ENCODE measurements around the gene EGLN3.
"Not testable (repeated sequence)": the region's sequence is repeated elsewhere in the genome, so short reads cannot be mapped to it uniquely, and the experiment has no call there.

The EGLN3 gene

DNA sequence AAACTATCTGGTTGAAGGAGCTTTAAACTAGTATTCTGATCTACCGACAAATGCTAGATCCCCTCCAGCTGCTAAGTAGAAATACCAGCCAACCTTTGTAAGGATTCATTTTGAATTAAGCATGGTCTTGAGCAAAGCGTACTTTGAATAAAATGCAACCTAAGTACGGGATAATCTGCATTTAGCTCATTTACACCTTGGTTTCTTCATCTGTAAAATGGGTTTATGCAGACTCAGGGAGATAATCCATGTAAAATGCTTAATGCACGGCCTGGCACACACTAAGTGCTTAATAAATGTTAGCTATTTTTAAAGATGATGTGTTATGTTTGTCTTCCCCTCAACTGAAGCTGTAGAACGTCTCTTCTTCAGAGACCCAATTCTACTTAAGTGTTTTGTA lies 15.9 kb downstream of the EGLN3 start:
- no peak for DNase-seq

DNA sequence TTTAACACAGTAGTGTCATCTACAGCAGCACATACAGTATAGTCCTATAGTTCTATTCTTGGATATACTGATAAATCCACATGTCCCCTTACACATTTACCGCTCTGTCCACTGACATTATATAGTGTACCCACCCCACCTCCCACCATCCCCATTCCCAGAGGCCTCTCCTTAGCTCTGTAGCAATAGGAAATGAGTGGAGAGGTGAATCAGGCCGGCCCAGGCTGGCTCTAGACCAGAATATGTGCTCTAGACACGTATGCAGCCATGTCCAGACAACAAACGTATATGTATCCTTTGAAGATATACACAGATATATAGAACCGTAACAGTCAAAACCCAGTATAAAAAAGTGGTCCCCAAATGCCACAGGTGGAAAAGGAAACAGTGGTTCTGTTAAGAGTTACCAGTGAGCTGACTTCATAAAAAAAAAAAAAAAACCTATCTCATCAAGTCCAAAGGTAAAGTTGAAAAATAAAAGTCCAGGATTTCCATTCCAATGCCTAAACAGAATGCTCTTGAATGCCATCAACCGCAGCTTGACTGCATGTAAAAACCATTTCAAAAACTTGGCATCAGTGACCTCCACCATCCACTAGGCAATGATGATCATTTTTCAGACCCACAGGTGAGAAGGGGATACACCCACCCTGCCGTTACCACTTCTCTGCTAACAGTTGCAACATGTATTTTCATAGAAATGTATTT lies 16.7 kb downstream of the EGLN3 start:
- DNase-seq: no peak

DNA sequence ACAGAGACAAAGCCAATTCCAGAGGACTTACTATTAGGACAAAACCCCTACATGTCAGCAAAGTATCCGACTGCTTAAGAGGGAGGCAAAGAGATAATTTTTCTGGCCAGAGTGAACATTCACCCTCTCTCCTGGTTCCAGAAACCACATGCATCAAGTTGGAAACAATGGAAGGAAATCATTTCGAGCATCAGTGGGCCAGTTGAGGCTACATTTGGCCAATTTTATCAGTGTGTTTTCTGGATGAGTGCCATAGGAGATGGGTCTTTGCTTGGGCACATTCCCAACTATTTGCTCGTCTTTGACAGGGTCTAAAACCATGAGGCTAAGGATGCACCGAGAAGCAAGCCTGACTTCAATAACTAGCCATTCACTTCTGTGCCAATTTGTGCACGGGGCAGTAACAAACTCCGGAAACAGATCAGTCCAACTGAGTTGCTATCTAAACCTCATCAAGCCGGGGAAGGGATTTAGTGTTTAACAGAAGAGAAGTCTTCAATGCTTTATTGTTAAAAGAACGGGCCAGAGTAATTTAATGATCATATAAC lies 17.4 kb downstream of the EGLN3 start:
- DNase-seq: no peak

DNA sequence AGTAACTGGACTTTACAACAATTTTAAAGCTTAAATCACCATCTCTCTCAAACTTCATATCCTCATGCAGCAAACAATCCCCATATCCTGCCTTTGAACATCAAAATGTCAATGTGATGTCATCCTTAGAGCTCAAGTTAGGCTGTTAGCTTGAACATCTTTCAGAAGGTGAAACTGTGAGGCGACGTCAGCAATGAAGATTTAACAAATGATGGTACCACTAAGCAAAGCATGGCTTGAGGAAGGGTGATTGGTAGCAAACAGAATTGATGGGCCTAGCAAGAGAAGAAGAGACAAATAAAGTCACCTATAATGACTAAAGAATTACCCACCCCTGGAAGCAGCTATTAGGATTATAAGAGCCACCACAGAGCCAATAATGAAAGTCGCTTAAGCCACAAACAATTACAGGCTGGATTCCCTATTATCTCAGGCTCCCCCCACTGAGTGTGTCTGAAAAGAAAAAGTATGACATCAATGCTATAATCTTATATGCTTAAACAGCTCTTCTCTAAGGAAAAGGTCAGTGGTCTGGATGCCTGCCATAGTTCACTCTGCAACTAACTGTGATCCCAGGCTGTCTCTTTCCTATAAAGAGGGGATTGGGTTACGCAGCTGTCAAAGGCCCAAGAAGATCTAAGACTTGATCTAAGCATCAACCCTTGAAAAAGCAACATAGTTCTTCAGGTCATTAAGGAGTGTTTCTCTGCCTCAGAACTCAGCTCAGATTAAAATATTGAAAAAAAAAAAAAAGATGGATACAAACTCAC lies 18.1 kb downstream of the EGLN3 start:
- DNase-seq: no peak

DNA sequence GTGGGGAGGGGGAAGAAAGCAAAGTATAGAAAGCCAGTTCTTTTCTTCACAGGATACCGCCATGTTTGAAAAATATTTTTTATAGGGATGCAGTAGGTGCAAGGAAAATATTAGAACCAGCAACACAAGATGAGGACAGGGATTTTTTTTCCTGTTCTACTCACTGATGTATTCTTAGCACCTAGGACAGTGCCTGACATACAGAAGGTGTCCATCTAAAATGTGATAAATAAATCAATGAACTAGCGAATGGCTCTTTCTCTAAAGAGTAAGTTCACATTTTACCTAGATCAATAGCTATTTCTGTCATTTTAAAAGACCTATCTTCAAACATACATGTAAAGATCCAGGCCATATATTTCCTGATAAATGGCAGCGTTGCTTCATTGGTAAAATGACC lies 18.8 kb downstream of the EGLN3 start:
- no peak for DNase-seq

DNA sequence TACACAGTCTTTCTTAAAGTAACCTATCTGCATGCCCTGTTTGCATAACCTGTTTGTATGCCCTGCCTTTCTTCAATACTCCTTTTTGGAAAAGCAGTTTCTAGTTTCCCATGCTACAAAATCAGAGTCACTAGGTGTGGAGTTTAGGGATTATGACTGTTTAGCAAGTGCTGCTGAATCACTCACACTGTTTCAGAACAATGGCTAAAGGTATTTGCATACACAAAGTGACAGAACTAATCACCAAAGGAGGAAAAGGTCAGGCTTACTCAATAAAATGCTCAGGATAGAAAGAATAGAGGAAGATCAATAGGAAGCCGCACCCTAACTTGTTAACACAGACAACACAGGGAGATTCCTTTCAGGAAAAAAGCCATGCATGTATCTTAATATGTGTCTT lies 19.4 kb downstream of the EGLN3 start:
- no peak for DNase-seq

DNA sequence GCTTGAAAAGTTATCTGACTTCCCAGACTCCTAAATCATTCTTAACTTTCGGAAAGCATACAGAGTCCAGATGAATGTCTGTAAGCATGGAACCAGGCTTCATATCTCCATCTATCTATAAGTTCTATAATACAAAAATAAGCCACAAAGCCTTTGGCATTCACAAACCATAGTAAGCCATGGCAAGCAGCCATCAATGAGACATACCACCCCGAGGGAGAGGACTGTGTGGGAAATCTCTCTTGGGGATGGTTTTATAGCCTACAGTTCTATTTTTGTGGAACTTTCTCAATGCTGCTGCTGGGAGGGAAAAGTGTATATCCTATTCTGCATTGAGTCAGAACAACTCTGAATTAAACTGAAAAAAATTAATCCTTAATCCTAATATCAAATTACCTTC lies 20.4 kb downstream of the EGLN3 start:
- DNase-seq: no peak

DNA sequence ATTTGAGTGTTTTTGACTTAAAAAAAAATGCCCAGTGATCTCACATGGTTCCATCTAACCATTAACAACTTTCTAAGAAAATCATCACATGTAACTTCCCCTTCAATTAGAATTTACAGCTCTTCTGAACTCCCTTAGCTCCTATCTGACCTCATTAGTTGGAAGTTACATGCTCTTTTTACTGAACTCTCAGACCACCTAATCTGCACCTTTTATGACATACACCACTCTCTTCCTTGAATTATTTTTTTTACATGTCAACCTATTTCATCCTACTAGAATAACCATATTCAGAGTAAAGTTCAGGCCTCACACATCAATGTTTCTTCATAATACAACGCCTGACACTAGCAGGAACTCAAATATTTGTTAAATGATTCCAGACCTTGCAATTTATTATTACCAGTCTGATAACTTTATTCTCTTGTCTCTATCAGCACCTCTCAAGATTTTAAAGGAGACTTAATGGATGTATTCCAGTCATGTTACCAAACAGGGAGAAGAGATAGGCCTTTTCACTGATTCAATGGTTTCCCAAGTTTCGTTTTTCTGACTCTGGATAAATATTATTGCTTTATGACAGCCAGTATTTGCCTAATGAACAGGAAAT lies 21.0 kb downstream of the EGLN3 start:
- DNase-seq: no peak

DNA sequence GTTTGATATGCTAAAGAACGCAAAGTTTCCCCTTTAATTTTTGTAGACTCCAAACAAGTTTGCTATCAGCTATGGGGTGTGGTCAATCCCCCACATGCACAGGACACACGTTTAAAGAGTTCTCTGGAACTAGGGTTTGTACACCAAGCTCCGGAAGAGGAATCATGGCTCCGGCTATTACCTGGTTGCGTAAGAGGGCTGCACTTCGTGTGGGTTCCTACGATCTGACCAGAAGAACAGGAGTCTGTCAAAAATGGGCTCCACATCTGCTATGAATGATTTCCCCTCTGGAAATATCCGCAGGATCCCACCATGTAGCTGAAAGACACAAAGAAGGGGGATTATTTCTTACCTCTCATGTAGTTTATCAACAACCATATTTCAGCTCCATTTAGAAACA lies 22.0 kb downstream of the EGLN3 start:
- no peak for DNase-seq

DNA sequence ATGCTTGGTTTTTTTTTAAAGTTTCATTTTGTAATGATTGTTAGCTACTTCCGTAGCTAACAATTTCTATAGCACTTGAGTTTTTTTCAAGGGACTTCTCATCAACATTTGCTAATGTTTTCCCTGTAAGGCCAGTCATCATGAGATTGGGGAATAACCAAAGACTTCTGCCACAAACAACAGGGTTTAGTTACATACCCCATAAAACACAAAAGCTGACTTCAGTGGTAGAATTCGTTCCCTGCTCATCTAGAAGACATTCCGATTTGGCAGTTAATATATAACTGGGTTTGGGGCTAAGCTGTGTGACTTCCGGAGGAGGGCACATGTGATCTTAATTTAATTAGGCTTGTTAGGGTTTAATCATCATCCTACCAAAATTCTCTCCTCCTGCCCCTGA lies 22.9 kb downstream of the EGLN3 start:
- no peak for DNase-seq

DNA sequence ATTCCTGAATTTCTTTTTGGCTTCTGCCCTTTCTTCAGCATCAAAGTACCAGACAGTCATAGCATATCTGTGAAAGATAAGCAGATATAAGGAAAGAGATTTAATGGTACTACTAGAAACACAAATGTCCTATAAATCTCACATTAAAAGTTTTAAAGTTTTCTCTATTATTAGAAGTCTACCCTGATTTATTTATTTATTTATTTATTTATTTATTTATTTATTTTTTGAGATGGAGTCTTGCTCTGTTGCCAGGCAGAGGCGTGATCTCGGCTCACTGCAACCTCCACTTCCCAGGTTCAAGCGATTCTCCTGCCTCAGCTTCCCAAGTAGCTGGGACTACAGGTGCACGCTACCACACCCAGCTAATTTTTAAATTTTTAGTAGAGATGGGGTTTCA lies 23.9 kb downstream of the EGLN3 start:
- not testable (repeated sequence) for DNase-seq

DNA sequence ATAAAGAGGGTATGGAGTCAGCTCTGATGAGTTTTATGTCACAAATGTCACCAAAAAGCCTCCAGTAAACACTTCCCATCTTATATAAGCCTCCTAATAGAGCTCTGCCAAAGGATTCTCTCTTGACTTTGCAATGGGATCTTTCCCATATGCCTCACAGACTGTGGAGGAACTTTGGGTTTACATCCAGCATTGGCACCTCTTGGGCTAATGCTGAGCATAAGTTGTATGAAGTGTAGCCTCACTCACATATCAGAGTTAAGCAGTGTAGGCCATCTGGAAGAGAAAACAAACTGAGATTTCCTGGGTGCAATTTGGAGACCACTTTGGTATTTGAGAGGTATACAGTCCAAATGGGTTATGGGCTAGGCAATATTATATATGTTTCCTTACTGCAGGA lies 24.9 kb downstream of the EGLN3 start:
- no peak for DNase-seq

DNA sequence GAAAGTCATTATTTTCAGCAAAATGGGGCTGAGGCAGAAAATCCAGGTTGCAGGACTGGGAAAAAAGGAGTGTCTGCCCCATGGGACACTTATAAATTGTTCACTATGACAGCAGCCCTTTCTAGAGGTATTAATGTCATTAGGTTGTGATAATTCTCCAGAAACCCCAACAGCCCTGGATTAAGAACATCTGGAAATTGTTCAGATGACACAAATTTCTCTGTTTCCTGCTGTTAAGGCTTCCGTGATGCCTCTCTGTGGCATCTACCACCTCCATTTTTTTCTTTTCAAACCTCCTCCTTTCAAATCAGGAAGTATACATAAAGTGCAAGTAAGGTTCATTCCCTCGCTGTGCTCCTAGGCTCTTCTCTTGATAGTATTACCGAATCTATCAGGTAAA lies 25.6 kb downstream of the EGLN3 start:
- no peak for DNase-seq

DNA sequence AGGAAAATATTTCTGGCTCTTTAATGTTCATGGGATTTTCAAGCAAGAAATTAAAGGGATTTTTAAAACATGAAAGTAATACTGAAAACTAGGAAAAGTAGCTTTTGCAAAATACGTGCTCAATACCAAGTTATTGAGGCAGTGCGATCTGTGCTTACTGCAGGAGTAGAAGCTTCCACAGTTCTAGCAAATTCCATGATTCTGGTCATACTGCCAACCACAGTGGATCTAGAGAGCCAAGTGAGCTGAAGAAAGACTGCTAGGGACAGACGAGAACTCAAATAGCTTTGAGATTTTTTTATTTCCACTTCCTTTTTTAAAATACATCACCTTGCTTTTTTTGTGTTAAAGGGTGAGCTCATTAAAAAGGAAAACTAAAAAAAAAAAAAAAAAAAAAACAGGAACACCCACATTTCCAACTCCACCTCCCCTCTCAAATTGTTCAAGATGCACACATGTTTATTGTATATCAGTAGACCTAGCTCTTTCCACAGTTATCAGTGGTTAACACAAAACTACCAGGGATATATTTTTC lies 26.2 kb downstream of the EGLN3 start:
- no peak for DNase-seq

DNA sequence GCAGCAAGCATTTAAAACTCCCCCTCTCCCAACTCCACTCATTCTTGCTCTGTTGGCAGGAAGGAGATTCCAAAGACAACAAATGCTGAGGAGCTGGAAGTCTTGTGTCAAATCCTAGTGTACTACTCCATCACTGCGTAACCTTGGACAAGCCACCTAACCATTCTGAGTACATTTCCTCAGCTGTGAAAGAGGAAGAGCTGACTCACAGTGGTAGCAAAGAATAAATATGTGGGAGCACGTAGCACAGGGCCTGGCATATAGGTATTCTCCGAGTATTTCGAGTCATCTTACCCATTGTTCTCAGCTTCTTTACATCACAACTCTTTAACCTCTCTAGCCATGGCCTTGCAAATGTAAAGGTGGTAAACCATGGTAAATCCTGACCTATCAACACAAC lies 28.7 kb downstream of the EGLN3 start:
- DNase-seq: no peak

DNA sequence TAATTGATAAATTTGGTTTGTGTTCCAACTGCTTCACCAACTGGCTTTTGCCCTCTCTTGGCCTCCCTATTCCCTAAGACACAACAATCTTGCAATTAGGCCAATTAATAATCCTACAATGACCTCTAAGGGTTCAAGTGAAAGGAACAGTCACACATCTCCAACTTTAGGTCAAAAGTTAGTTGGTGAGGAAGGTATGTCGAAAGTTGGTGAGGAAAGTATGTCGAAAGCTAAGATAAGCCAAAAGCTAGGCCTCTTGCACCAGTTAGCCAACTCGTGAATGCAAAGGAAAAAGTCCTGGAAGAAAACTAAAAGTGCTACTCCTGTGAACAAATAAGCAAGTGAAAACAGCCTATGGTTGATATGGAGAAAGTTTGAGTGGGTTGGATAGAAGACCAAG lies 32.6 kb downstream of the EGLN3 start:
- no peak for DNase-seq

DNA sequence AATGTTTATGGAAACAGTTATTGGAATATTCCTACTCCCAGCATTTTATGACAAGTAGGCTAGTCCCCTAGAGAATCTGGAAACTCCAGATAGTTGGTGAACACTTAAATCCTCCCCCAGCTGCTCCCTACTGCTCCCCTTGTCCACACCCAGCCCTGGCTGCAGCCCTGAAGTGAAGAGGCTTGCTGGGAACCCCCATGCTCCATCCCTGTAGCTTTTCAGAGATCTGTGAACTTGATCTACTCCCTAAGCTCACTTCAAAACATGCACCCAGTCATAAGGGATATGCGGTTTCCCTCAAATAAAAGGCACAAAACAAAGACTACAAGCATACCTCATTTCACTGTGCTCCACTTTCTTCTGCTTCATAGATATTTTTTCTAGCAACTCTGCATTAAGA lies 33.2 kb downstream of the EGLN3 start:
- DNase-seq: no peak

DNA sequence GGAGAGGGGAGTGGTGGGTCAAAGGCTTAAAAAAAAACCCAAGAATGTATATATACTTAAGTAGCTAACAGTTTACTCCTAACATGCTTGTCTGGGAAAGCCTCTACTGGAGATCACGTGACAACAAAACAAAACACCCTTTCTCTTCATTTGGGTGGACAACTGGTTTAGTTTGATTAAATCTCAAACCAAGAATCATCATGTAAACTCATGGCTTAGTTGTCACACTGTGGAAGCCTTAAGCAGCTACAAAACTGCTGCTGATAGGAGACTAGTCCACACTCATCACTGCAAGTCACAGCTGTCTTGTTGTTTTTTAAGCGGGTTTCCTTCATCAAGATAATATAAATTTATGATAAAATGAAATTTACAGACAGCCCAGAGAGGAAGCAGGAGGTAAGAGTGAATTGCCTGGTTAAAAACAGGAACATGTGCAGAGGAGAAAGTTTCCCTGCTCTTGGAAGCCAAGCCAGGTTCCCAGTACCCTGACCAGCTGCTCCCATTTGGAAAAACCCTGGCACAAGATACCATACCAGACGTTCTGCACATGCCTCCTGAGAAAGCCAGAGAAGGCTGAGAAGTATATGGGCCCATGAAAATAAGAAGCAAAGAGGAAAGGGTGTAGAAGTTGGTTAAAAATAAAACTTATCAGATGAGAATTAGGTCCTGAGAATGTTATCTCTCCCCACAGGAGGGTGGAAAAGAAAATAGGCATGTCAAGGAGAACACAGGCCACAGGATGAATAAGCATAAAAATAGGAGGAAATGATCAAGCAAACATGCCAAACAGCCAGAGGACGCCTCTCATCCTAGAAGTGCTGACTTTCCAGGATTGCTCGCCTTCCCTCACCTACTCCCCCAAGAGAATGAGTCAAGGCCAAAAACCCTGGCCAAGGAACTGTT lies 34.0 kb downstream of the EGLN3 start:
- DNase-seq: no peak

DNA sequence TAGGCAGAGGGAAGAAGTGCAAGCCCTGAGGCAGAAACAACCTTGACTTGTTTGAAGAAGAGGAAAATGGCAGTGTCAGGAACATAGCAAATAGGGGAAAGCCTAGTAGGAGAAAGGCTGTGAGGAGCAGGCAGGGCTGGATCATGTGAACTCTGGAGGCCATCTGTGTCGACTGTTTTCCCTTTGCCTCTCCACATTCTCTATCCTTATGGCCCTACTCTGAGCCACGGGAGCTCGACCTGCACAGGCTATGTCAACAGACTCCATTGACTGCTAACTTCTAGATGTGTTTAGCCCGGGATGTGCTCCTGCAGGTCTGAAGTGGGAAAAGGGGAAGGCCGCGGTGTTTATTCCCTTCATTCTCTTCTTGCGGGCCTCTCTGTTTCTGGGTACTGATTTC lies 35.2 kb downstream of the EGLN3 start:
- DNase-seq: no peak

DNA sequence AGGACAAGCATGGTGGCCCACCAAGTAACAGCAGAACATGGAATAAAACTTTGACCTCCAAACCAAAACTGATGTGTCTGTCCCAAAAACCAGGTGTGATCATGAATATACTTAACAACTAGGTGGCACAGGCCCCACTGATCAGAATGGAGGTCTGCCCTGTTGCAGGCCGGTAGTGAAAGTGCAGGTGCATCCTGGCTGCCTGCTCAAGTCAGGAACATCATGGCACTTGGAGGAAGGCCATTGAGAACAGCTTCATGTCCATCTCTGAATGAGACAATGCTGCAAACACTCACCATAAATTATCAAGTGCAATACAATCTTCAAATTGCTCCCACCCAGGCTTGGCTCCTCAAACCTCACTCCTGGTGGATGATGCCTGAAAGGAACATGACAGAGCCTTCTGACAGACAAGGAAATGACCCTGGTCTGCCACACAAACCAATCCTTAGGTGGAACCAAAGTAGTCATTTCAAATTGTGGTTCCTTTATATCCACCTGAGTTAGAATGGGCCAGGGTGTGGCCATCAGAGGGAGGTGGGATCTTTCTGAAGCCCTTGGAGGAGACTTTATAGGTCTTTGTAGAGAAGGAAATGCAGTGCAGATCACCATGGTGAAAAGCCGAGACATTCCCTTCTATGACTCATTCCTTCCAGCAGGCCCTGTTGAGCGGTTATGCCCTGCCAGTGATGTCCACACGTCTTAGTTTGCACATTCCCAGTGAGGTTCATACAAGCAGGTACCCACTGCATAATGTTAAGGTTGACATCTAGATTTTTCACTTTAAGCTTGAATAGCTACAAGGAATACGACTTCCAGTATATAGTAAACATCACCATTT lies 36.0 kb downstream of the EGLN3 start:
- DNase-seq: no peak

DNA sequence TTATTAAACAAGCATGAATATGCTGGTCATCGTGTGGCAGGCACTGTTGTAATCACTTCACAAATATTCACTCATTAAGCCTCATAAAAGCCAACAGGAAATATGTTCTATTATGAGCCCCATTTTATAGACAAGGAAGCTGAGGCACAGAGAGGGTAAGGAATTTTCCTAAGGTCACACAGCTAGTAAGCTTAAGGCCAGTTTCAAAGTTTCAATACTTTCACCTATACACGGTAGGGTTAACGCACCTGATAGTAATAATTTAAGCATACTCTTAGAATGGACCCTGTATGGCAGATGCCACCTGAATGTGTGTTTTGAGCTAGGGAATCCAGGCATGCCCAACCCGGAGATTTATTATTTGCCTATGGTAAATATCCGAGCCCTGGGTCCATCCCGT lies 39.8 kb downstream of the EGLN3 start:
- no peak for DNase-seq

DNA sequence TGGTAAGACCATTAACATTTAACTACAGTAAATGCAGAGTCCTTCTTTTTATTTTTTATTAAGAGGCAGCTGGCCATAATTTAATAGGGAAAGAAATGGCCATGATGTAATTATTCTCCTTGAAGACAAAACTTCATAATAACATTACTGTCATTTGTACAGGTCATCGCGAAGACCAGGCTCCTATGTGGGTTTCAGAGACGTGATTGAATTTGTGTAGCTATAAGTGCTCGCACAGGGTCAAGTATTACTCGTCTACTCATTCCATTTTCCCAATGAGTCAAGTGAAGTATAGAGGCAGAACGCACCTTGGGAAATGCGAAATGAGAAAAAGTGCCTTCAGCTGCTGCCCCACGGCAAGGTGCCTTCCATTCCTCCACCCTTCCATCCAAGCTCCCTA lies 40.4 kb downstream of the EGLN3 start:
- no peak for DNase-seq
